MG63 (cell line): ENCODE results near the gene SLC16A10. TPM values are rescaled to one million over a fixed set of nuclear protein-coding genes. Genes with fewer than 3 reads are reported as not detected.
"Not testable (repeated sequence)": the region's sequence is repeated elsewhere in the genome, so short reads cannot be mapped to it uniquely, and the experiment has no call there.

ENCODE experiments used
- DNase-seq: peaks from one replicate; pipeline ENCODE4 v3.0.0-alpha.2; 2020
- H3K27me3 ChIP-seq: fragments of 250-450 bp; sonication (Bioruptor Pico); 2 replicates; pipeline ENCODE4 v1.5.1; 2020; ENCODE audit warnings: mild to moderate bottlenecking, moderate library complexity
- H3K36me3 ChIP-seq: fragments of 250-450 bp; sonication (Bioruptor Pico); 2 replicates; pipeline ENCODE4 v1.5.1; 2020; ENCODE audit warnings: mild to moderate bottlenecking, moderate library complexity
- H3K4me3 ChIP-seq: fragments of 250-450 bp; sonication (Bioruptor Pico); 2 replicates; pipeline ENCODE4 v1.5.1; 2020; ENCODE audit warnings: mild to moderate bottlenecking, moderate library complexity
- H3K9me3 ChIP-seq: fragments of 250-450 bp; sonication (Bioruptor Pico); 2 replicates; pipeline ENCODE4 v1.5.1; 2020; ENCODE audit warnings: mild to moderate bottlenecking, moderate library complexity
- total RNA-seq: library from RNA; depleted of rRNA; stranded (reverse); fragments of >200 nt; shearing (Covaris generic); gene quantifications from 2 replicates; pipeline ENCODE4 v1.2.3, GENCODE V29; 2014; ENCODE audit warnings: low replicate concordance

SLC16A10 gene
- total RNA-seq, 1 experiment from 2014 or later = 0.40 TPM

GRCh38 chr6:111254004-111254778 lies 166.9 kb downstream of the SLC16A10 start:
- no peaks in the 10 kb centered on the region for H3K27me3 ChIP-seq
- no peak for DNase-seq

GRCh38 chr6:111254779-111255166 lies 167.5 kb downstream of the SLC16A10 start:
- Histone ChIP-seq H3K27me3 (no peaks in the 10 kb centered on the region), H3K9me3 (no peaks in the 10 kb centered on the region), H3K4me3 (no peak overlapping the region), H3K36me3 (no peaks in the 10 kb centered on the region)
- no peak for DNase-seq

More at GRCh38 chr6:111254004-111254778, 166.9 kb downstream of the SLC16A10 start:
- Histone ChIP-seq H3K4me3 (no peak overlapping the region), H3K36me3 (no peaks in the 10 kb centered on the region), H3K9me3 (no peaks in the 10 kb centered on the region)

GRCh38 chr6:111255838-111256237 lies 168.5 kb downstream of the SLC16A10 start:
- not testable (repeated sequence) for DNase-seq, H3K9me3 ChIP-seq, H3K4me3 ChIP-seq, H3K27me3 ChIP-seq, H3K36me3 ChIP-seq

- Histone ChIP-seq H3K4me3 (no peak overlapping the region), H3K36me3 (no peaks in the 10 kb centered on the region), H3K9me3 (no peaks in the 10 kb centered on the region), H3K27me3 (no peaks in the 10 kb centered on the region)
- no peak for DNase-seq
These were observed 169.3 kb downstream of the SLC16A10 start for GRCh38 chr6:111256646-111257045.

GRCh38 chr6:111258010-111258409 lies 170.7 kb downstream of the SLC16A10 start:
- H3K4me3 ChIP-seq = no peak overlapping the region
- no peaks in the 10 kb centered on the region for H3K9me3 ChIP-seq

GRCh38 chr6:111258615-111259088 lies 171.3 kb downstream of the SLC16A10 start:
- peak overlapping the region; percentile 94 for H3K4me3 ChIP-seq
- no peak for DNase-seq
- H3K36me3 ChIP-seq = no peaks in the 10 kb centered on the region
- no peaks in the 10 kb centered on the region for H3K9me3 ChIP-seq
- H3K27me3 ChIP-seq = no peaks in the 10 kb centered on the region

More at GRCh38 chr6:111258010-111258409, 170.7 kb downstream of the SLC16A10 start:
- no peaks in the 10 kb centered on the region for H3K27me3 ChIP-seq
- DNase-seq = no peak
- H3K36me3 ChIP-seq = no peaks in the 10 kb centered on the region

GRCh38 chr6:111259089-111259831 lies 172.0 kb downstream of the SLC16A10 start:
- H3K36me3 ChIP-seq = peaks cover 2% of the 10 kb centered on the region
- DNase-seq = peak; percentile 96
- H3K27me3 ChIP-seq = no peaks in the 10 kb centered on the region
- H3K4me3 ChIP-seq = peak overlapping the region; percentile 94
- H3K9me3 ChIP-seq = no peaks in the 10 kb centered on the region

- H3K36me3 ChIP-seq = peaks cover 11% of the 10 kb centered on the region
- H3K4me3 ChIP-seq = no peak overlapping the region
These were observed 173.4 kb downstream of the SLC16A10 start for GRCh38 chr6:111260570-111261298.

GRCh38 chr6:111263837-111264236 lies 176.5 kb downstream of the SLC16A10 start:
- Histone ChIP-seq H3K27me3 (no peaks in the 10 kb centered on the region), H3K36me3 (peaks cover 42% of the 10 kb centered on the region), H3K4me3 (no peak overlapping the region), H3K9me3 (no peaks in the 10 kb centered on the region; the same call in 1 of the 2 replicates)
- peak; percentile 45 for DNase-seq

More at GRCh38 chr6:111260570-111261298, 173.4 kb downstream of the SLC16A10 start:
- Histone ChIP-seq H3K27me3 (no peaks in the 10 kb centered on the region), H3K9me3 (no peaks in the 10 kb centered on the region)
- DNase-seq = peak; percentile 10

GRCh38 chr6:111265842-111266241 lies 178.5 kb downstream of the SLC16A10 start:
- Histone ChIP-seq H3K27me3 (no peaks in the 10 kb centered on the region), H3K36me3 (peaks cover 53% of the 10 kb centered on the region), H3K4me3 (no peak overlapping the region), H3K9me3 (no peaks in the 10 kb centered on the region; the same call in 1 of the 2 replicates)
- no peak for DNase-seq

GRCh38 chr6:111266276-111266675 lies 179.0 kb downstream of the SLC16A10 start:
- DNase-seq = no peak
- Histone ChIP-seq H3K9me3 (no peaks in the 10 kb centered on the region; the same call in 1 of the 2 replicates), H3K36me3 (peaks cover 53% of the 10 kb centered on the region), H3K27me3 (no peaks in the 10 kb centered on the region), H3K4me3 (no peak overlapping the region)

- no peaks in the 10 kb centered on the region for H3K27me3 ChIP-seq
- no peaks in the 10 kb centered on the region; the same call in 1 of the 2 replicates for H3K9me3 ChIP-seq
- peaks cover 59% of the 10 kb centered on the region for H3K36me3 ChIP-seq
- DNase-seq = no peak
- H3K4me3 ChIP-seq = no peak overlapping the region
These were observed 180.5 kb downstream of the SLC16A10 start for GRCh38 chr6:111267764-111268333.

GRCh38 chr6:111269401-111269970 lies 182.2 kb downstream of the SLC16A10 start:
- no peak for DNase-seq
- H3K4me3 ChIP-seq = no peak overlapping the region
- peaks cover 68% of the 10 kb centered on the region for H3K36me3 ChIP-seq
- peaks cover 2% of the 10 kb centered on the region; the same call in 1 of the 2 replicates for H3K9me3 ChIP-seq
- no peaks in the 10 kb centered on the region for H3K27me3 ChIP-seq

- Histone ChIP-seq H3K9me3 (peaks cover 3% of the 10 kb centered on the region; the same call in 1 of the 2 replicates), H3K27me3 (no peaks in the 10 kb centered on the region), H3K4me3 (no peak overlapping the region), H3K36me3 (peaks cover 65% of the 10 kb centered on the region)
- DNase-seq = no peak
These were observed 182.8 kb downstream of the SLC16A10 start for GRCh38 chr6:111270121-111270520.

GRCh38 chr6:111274593-111275217 lies 187.4 kb downstream of the SLC16A10 start:
- peaks cover 3% of the 10 kb centered on the region; the same call in 1 of the 2 replicates for H3K9me3 ChIP-seq
- H3K4me3 ChIP-seq = no peak overlapping the region
- no peaks in the 10 kb centered on the region for H3K27me3 ChIP-seq
- DNase-seq = no peak
- H3K36me3 ChIP-seq = peaks cover 60% of the 10 kb centered on the region

- no peak for DNase-seq
- Histone ChIP-seq H3K4me3 (no peak overlapping the region), H3K9me3 (peaks cover 3% of the 10 kb centered on the region; the same call in 1 of the 2 replicates), H3K27me3 (no peaks in the 10 kb centered on the region), H3K36me3 (peaks cover 54% of the 10 kb centered on the region)
These were observed 189.0 kb downstream of the SLC16A10 start for GRCh38 chr6:111276335-111276734.
